HuH-7 (cell line): ENCODE results near the gene GMCL2.
"Not testable (repeated sequence)": the region's sequence is repeated elsewhere in the genome, so short reads cannot be mapped to it uniquely, and the experiment has no call there.

Experiments used
- DNase-seq: peaks from one replicate; pipeline ENCODE4 v3.0.0; 2011; ENCODE audit warnings: low spot score

The GMCL2 gene

GRCh38 chr5:178206166-178207101, 19.3 kb upstream of the GMCL2 start:
- no peak for DNase-seq

DNA sequence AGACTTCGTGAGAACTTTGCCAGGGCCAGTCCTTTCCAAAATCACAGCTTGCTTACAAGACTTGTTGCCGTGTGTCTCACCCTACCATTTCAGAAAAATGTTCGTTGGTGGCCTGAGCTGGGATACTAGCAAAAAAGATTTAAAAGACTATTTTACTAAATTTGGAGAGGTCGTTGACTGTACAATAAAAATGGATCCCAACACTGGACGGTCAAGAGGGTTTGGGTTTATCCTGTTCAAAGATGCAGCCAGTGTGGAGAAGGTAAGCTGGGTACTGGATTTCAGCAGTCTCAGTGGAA, 18.5 kb upstream of the GMCL2 start:
- no peak for DNase-seq

DNA sequence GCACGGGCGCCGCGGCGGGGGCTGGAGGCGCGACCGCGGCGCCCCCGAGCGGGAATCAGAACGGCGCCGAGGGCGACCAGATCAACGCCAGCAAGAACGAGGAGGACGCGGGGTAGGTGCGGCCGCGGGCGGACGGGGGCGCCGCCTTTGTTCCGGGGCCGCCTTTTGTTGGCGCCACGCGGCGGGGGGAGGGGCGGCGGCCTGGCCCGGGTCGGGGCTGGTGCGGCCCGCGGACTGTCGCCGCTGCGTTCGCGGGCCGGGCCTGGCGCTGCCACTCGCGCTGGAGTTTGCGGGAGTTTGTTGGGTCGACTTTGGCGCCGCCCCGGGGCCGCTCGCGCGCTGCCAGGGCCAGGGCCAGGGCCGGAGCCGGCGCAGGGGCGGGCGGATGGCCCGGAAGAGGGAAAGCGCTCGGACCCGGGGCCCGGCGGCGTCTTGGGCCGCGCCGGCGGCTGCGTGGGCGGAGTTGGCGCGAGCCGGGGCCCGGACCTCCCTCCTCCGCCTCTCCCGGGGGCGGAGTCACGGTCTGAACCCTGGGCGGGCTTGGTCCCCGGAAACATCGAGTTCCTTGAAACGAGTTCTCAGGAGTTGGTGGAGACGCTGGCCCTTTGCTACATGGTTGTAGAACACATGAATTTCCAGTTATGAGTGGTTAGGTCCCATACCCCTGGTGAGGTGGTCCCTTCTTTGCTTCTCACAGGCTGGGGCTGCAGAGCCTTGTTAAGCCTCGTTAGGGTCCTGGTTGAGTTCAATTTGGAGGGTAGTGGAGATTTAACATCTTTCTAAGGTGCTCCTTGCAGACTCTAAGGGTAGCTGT, 18.0 kb upstream of the GMCL2 start:
- DNase-seq: peak; percentile 85

DNA sequence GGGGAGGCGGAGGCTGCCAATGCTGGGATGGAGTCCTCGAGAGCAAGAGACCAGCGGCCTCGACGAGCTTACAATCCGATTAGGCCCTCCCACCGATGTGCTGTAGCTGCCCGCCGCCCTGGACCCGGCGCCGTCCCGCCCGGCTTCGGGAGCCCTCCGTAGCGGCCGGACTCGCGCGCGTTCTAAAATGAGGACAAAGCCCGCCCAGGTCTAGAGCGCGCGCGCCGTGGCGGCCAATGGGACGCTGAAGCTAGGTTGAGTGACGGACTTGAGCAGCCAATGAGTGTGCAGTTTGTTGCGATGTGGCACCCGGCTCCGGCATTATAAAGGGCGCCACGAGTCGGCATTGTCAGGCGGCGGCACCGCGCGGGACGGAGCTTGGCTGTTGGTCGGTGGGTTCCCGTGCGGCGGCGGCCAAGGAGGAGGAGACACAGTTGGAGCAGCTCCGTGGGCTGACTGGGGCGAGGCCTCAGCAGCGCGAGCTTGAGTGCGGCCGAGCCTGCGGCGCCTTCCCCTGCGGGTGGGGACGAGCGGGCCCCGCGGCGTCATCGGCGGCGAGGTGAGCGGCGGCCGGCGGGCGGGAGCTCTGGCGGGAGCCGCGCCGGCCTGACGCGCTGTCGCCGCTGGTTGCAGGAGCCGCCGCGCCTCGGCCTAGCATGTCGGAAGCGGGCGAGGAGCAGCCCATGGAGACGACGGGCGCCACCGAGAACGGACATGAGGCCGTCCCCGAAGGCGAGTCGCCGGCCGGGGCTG, 17.2 kb upstream of the GMCL2 start, which contains the start of gene HNRNPAB:
Gene HNRNPAB (plus strand): TSS at position 352 of the 753 bp plus-strand sequence. CDS start 305 bp downstream, at position 657.
- peak; percentile 99 for DNase-seq

GRCh38 chr5:178203670-178204181, 16.6 kb upstream of the GMCL2 start:
- DNase-seq: peak; percentile 47

GRCh38 chr5:178202541-178202940, 15.4 kb upstream of the GMCL2 start:
- DNase-seq: no peak

DNA sequence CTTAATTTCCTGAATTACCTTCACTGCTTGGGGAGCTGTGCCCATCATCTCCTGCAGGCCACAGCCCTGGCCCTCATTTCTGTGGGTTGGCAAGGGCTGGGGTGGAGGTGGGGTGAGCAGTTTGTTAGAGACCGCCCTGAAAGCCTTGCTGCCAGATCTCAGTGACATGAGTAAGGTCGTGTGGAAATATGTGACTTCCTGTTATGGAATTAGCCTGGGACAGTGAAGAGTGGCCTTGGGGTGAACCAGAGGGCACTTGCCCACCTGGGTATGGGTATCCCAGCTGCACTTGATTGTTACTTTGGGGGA, 14.7 kb upstream of the GMCL2 start:
- no peak for DNase-seq

DNA sequence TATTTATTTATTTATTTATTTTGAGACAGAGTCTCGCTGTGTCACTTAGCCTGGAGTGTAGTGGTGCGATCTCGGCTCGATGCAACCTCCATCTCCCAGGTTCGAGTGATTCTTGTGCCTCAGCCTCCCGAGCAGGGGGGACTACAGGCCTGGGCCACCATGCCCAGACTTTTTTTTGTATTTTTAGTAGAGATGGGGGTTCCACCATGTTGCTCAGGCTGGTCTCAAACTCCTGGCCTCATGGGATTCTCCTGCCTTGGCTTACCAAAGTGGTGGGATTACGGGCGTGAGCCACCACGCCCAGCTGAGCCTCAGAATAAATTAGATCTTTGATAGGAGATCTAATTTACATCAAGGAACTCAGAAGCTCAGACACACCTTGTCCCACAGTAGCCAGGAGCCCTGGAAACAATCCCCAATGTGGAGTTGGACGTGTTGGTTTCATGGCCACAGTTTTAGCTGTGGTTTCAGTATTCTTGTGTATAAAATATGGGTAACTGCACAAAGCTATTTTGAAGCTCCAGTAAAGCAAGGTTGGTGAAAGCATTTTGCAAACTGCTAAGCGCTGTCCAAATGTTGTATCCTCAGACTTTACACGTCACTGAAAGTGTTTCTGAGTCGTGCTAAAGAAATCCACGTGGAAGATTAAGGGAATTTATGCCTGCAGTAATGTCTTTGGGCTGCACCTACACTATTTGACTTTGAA, 14.2 kb upstream of the GMCL2 start:
- DNase-seq: no peak

- DNase-seq: no peak
These were observed 12.6 kb upstream of the GMCL2 start for GRCh38 chr5:178199581-178200434.

GRCh38 chr5:178198706-178199105, 11.5 kb upstream of the GMCL2 start:
- DNase-seq: no peak

DNA sequence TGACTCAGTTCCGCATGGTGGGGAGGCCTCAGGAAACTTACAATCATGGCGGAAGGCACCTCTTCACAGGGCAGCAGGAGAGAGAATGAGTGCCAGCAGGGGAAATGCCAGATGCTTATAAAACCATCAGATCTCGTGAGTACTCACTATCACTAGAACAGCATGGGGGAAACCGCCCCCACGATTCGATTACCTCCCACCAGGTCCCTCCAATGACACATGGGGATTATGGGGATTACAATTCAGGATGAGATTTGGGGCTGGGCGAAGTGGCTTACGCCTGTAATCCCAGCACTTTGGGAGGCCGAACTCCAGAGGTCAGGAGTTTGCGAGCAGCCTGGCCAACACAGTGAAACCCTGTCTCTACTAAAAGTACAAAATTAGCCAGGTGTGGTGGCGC, 11.0 kb upstream of the GMCL2 start:
- not testable (repeated sequence) for DNase-seq

GRCh38 chr5:178196986-178197385, 9.8 kb upstream of the GMCL2 start:
- DNase-seq: peak; percentile 60

- DNase-seq: no peak
These were observed 9.2 kb upstream of the GMCL2 start for GRCh38 chr5:178196281-178196812.

- no peak for DNase-seq
These were observed 6.9 kb upstream of the GMCL2 start for GRCh38 chr5:178194026-178194425.

GRCh38 chr5:178193251-178193809, 6.2 kb upstream of the GMCL2 start:
- DNase-seq: no peak

GRCh38 chr5:178192787-178193186, 5.6 kb upstream of the GMCL2 start:
- no peak for DNase-seq

DNA sequence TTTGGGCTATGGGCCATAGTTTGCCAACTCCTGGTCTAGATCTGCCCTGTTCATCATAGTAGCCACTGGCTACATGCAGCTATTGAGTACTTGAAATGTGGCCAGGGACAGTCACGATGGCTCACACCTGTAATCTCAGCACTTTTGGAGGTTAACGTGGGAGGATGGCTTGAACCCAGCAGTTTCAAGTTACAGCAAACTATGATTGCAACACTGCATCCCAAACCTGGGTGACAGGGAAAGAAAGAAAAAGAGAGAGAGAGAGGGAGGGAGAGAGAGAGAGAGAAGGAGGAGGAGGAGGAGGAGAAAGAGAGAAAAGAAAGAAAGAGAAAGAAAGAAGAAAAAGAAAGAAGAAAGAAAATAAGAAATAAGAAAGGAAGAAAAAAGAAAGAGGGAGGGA, 5.1 kb upstream of the GMCL2 start:
- no peak for DNase-seq

DNA sequence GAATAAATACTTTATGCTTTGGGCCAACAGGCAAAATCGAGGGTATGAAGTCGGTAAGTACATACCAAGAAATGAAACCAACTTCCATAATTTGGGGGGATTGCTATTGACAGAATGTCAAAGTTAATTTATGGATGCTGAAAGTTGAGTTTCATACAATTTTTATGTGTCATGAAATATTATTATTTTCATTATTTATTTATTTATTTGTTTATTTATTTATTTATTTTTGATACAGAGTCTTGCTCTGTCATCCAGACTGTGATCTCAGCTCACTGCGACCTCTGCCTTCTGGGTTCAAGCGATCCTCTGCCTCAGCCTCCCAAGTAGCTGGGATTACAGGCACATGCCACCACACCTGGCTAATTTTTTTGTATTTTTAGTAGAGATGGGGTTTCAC, 4.5 kb upstream of the GMCL2 start:
- no peak for DNase-seq

GRCh38 chr5:178189433-178189832, 2.3 kb upstream of the GMCL2 start:
- no peak for DNase-seq

- no peak for DNase-seq
These were observed 744 bp downstream of the GMCL2 start for GRCh38 chr5:178186427-178186826.
